Sigmoid colon (tissue), 4 donors: ENCODE results near the gene FNDC1.

Experiments
- CTCF ChIP-seq, 4 experiments: fragments of 450-650 bp in 3 of 4; fragments of 200-600 bp in 1 of 4; IDR thresholded peaks; one replicate each; pipeline ENCODE4 v1.5.1; 2016 to 2019; ENCODE audit warnings: antibody characterized with exemption in 4 of 4, mild to moderate bottlenecking in 3 of 4, moderate library complexity in 2 of 4
- POLR2A ChIP-seq, 2 donors: fragments of 450-650 bp; IDR thresholded peaks; one replicate each; pipeline ENCODE4 v1.6.1; 2016; ENCODE audit warnings: antibody characterized with exemption in 2 of 2, mild to moderate bottlenecking in 2 of 2, moderate library complexity in 2 of 2
- POLR2AphosphoS5 ChIP-seq, 4 donors: sonication (generic); formaldehyde crosslinking; IDR thresholded peaks; one replicate each; pipeline ENCODE4 v1.6.1; 2017; ENCODE audit warnings: antibody characterized with exemption in 4 of 4

DNA sequence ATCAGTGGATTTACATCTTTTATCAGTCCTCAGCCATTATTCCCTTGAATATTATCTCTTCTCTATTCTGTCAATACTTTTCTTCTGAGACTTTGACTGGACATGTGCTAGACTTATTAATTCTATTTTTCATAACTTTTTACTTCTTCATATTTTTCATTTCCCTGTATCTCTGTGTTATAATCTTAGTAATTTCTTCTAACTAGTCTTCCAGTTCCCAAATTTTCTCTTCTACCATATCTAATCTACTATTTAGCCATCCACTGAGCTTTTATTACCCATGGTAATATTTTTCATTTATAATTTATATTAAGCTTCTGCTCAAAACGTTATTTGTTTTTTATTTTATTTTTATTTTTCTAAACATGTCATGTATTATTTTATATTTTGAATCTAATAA lies 13.1 kb upstream of the FNDC1 start:
- TF ChIP-seq CTCF (IDR thresholded peaks at IDR 0.05) (no peak), POLR2AphosphoS5 (IDR thresholded peaks at IDR 0.05) (no peak), POLR2A (IDR thresholded peaks at IDR 0.05) (no peak)
